T47D (cell line): ENCODE data around the gene FCGBP.

Experiments
- DNase-seq, 2 experiments: peaks; one replicate each; pipeline versions ENCODE4 v3.0.0 to v3.0.0-alpha.2; 2011 to 2012; ENCODE audit warnings: low read depth in 1 of 2, low spot score in 1 of 2
- JUND ChIP-seq: IDR thresholded peaks from 2 replicates; pipeline ENCODE4 v1.6.1; 2012; ENCODE audit warnings: low read depth
- in situ Hi-C: cut with HindIII; loops from 2 replicates; pipeline ENCODE4 v1.10.0; 2016; ENCODE audit warnings: low sequenced_read_pairs, low pct_unique_long_range_greater_than_20kb

Gene FCGBP

GRCh38 chr19:39924389-39924788 lies 10.0 kb downstream of the FCGBP start:
- no peak for TF ChIP-seq JUND
- DNase-seq, result no peak
- in situ Hi-C loops, result no loop called here

- in situ Hi-C loops, result no loop called here
- no peak for DNase-seq
Measured at GRCh38 chr19:39923862-39924261, 10.6 kb downstream of the FCGBP start.

GRCh38 chr19:39919976-39920375 lies 14.5 kb downstream of the FCGBP start:
- DNase-seq, result no peak
- TF ChIP-seq JUND, result no peak
- in situ Hi-C loops, result no loop called here

More at GRCh38 chr19:39923862-39924261, 10.6 kb downstream of the FCGBP start:
- no peak for TF ChIP-seq JUND

- in situ Hi-C loops, result no loop called here
- TF ChIP-seq JUND, result no peak
- DNase-seq, result no peak
Measured at GRCh38 chr19:39918183-39918651, 16.2 kb downstream of the FCGBP start.

- DNase-seq, result no peak
- TF ChIP-seq JUND, result no peak
- in situ Hi-C loops, result no loop called here
Measured at GRCh38 chr19:39917561-39918182, 16.8 kb downstream of the FCGBP start.

- no peak for TF ChIP-seq JUND
- DNase-seq, result peak; percentile 11 to 26
- in situ Hi-C loops, result no loop called here
Measured at GRCh38 chr19:39916851-39917396, 17.5 kb downstream of the FCGBP start.

GRCh38 chr19:39916236-39916635 lies 18.2 kb downstream of the FCGBP start:
- in situ Hi-C loops, result no loop called here
- TF ChIP-seq JUND, result no peak
- no peak for DNase-seq

GRCh38 chr19:39915848-39916215 lies 18.6 kb downstream of the FCGBP start:
- in situ Hi-C loops, result no loop called here
- no peak for TF ChIP-seq JUND
- DNase-seq, result no peak

GRCh38 chr19:39915101-39915847 lies 19.2 kb downstream of the FCGBP start:
- DNase-seq, result no peak
- no peak for TF ChIP-seq JUND
- in situ Hi-C loops, result no loop called here

- no peak for TF ChIP-seq JUND
- in situ Hi-C loops, result no loop called here
- DNase-seq, result no peak
Measured at GRCh38 chr19:39913682-39914333, 20.6 kb downstream of the FCGBP start.

- DNase-seq, result no peak
- in situ Hi-C loops, result no loop called here
Measured at GRCh38 chr19:39908803-39909202, 25.6 kb downstream of the FCGBP start.

GRCh38 chr19:39906820-39907611 lies 27.4 kb downstream of the FCGBP start:
- TF ChIP-seq JUND, result no peak
- DNase-seq, result no peak
- in situ Hi-C loops, result no loop called here

More at GRCh38 chr19:39908803-39909202, 25.6 kb downstream of the FCGBP start:
- no peak for TF ChIP-seq JUND
